ENCODE data around the gene TTC39A.

Gene TTC39A

DNA sequence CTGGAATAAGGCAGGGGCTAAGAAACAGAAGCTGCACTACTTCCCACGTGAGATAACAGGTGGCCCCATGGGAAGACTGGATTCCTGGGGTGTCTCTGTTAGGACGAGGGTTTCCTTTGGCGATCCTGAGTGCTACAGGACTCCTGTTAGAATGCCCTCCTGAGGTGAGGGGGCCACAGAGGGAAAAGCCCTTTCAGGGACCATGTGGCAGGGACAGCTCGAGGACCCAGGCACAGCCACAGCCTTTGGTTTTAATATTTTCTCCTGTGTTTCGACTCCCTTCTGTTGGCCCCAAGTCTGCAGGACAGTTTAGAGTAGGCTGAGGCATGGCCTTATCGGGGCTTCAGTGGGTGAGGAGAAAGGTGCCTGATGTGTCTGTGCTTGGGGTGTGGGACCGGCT is 12.6 kb downstream of the TTC39A start:
- H3K4me3 ChIP-seq (ENCODE audit: low read depth, low read length) = no peak overlapping the region
- no peak for DNase-seq (ENCODE audit: low read depth)
- TF ChIP-seq, protein P1, sequence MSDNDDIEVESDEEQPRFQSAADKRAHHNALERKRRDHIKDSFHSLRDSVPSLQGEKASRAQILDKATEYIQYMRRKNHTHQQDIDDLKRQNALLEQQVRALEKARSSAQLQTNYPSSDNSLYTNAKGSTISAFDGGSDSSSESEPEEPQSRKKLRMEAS (IDR thresholded peaks at IDR 0.05; ENCODE audit: low read depth, low read length) = no peak
- TF ChIP-seq MYC (IDR thresholded peaks at IDR 0.05; ENCODE audit: low read depth, low read length) (no peak), POLR2A (IDR thresholded peaks at IDR 0.05; ENCODE audit: extremely low read depth, insufficient read length) (no peak)
- TF ChIP-seq, protein P2, sequence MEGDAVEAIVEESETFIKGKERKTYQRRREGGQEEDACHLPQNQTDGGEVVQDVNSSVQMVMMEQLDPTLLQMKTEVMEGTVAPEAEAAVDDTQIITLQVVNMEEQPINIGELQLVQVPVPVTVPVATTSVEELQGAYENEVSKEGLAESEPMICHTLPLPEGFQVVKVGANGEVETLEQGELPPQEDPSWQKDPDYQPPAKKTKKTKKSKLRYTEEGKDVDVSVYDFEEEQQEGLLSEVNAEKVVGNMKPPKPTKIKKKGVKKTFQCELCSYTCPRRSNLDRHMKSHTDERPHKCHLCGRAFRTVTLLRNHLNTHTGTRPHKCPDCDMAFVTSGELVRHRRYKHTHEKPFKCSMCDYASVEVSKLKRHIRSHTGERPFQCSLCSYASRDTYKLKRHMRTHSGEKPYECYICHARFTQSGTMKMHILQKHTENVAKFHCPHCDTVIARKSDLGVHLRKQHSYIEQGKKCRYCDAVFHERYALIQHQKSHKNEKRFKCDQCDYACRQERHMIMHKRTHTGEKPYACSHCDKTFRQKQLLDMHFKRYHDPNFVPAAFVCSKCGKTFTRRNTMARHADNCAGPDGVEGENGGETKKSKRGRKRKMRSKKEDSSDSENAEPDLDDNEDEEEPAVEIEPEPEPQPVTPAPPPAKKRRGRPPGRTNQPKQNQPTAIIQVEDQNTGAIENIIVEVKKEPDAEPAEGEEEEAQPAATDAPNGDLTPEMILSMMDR (IDR thresholded peaks at IDR 0.05; ENCODE audit: low read depth, low read length) = no peak

DNA sequence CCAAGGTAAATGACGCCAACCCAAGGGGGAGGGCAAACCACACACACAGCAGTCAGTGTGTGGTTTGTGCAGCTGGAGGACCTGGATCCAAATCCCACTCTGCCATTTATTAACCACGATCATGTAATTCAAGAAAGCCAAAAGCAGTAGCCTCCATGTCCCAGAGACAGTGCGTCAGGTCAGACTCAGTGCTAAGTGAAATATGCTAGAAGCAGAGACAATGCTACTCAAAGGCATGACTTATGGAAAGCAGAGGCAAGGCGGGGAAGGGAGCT is 13.6 kb downstream of the TTC39A start:
- no peak overlapping the region for H3K4me3 ChIP-seq (ENCODE audit: low read depth, low read length)
- TF ChIP-seq MYC (IDR thresholded peaks at IDR 0.05; ENCODE audit: low read depth, low read length) (no peak), POLR2A (IDR thresholded peaks at IDR 0.05; ENCODE audit: extremely low read depth, insufficient read length) (no peak)
- TF ChIP-seq, protein P1 (IDR thresholded peaks at IDR 0.05; ENCODE audit: low read depth, low read length) = no peak
- peak; percentile 49 for DNase-seq (ENCODE audit: low read depth)

DNA sequence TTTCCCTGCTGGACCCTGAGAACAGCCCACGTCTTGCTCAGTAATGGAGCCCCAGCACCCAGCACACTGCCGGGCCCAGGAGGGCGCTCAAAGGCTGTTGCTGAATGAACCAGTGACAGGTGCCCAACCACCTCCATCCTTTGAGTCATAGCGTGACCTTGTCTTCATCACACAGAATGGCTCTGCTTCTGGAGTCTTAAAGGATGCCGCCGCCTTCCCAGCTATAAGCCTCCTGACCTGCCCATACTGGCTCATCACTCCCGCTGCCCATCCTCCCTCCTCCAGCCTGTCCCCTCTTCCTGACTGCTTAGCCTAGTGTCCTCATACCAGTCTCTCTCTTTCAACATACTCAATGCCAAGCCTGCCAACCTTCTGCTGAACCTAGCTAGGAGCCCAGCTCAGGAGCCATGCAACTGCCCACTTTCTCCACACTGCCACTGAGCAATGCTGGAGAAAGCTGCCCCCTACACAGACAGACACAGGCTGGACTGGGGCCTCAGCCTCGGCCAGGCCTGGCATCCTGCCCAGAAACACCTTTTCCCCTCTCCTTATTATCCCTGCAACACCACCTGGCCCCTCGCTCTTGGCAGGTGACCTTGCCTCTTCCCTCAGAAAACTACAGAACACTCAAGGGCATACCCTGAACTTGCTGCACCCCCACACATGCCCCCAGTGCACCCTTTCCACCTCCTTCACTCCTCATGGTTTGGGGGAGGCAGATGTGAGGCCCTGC is 14.1 kb downstream of the TTC39A start:
- no peak overlapping the region for H3K4me3 ChIP-seq (ENCODE audit: low read depth, low read length)
- TF ChIP-seq, protein P1 (IDR thresholded peaks at IDR 0.05; ENCODE audit: low read depth, low read length) = no peak
- no peak for TF ChIP-seq POLR2A (IDR thresholded peaks at IDR 0.05; ENCODE audit: extremely low read depth, insufficient read length)
- TF ChIP-seq, protein P2 (IDR thresholded peaks at IDR 0.05; ENCODE audit: low read depth, low read length) = no peak
- no peak for TF ChIP-seq MYC (IDR thresholded peaks at IDR 0.05; ENCODE audit: low read depth, low read length)
- no peak for DNase-seq (ENCODE audit: low read depth)

DNA sequence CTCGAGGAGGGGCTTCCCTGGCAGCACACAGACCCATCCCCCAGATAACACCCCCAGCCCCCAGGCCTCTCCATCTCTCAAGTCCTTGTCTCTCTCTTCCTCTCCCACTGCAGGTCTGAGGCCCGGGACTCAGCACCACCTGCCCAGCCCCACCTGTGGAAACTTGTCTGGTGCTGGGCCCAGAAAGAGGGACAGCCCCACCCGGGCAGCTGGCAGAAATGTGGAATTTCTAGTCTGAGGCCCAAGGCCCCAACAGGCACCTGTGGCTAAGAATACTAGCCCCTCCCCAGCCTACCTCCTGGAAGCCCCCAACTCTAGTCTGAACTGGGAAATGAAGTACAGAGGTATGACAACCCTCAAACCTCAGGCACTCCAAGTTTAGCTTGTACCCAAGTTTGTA is 15.4 kb downstream of the TTC39A start:
- no peak for TF ChIP-seq POLR2A (IDR thresholded peaks at IDR 0.05; ENCODE audit: extremely low read depth, insufficient read length)
- TF ChIP-seq, protein P2 (IDR thresholded peaks at IDR 0.05; ENCODE audit: low read depth, low read length) = no peak
- no peak for DNase-seq (ENCODE audit: low read depth)
- no peak overlapping the region for H3K4me3 ChIP-seq (ENCODE audit: low read depth, low read length)

DNA sequence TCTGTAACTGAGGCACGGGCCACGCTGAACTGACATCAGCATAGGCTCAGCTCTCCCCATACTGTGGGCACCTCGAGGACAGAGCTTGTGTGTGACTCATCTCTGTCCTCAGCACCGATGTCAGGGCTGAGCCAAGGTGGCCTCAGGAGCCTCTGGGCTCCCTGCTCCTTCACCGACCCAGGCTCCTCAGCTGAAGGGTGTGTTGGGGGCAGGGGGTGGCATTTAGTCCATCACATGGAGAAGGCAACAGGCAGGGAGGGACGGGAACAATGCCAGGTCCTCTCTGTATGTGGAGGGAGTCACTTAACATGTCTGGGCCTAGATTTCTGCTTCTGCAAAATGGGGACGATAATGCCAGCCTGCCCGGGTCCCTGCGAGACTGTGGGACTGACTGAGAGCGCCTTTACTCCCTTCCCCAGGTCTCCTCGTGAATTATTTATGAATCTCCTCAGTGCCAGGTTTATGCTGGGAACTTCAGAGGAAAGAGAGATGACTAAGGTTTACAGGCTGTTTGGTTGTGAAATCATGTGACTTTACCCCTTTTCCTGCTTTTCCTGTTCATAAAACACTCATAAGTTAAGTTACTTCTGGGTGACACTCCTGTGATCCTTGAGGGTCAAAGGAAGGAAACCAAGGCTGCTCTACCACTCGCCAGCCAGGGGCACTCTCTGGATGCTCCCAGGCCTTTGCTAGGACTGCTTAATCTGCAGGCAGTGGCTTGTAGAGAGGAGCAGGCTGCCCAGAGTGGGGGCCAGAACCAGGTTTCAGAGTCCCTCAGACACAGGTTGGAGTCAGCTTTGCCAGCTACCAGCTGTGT is 16.2 kb downstream of the TTC39A start:
- TF ChIP-seq, protein P2 (IDR thresholded peaks at IDR 0.05; ENCODE audit: low read depth, low read length) = no peak
- TF ChIP-seq, protein P1 (IDR thresholded peaks at IDR 0.05; ENCODE audit: low read depth, low read length) = no peak
- no peak for TF ChIP-seq MYC (IDR thresholded peaks at IDR 0.05; ENCODE audit: low read depth, low read length)
- TF ChIP-seq POLR2A (IDR thresholded peaks at IDR 0.05; ENCODE audit: extremely low read depth, insufficient read length) = no peak
- no peak overlapping the region for H3K4me3 ChIP-seq (ENCODE audit: low read depth, low read length)
- peak; percentile 52 for DNase-seq (ENCODE audit: low read depth)

DNA sequence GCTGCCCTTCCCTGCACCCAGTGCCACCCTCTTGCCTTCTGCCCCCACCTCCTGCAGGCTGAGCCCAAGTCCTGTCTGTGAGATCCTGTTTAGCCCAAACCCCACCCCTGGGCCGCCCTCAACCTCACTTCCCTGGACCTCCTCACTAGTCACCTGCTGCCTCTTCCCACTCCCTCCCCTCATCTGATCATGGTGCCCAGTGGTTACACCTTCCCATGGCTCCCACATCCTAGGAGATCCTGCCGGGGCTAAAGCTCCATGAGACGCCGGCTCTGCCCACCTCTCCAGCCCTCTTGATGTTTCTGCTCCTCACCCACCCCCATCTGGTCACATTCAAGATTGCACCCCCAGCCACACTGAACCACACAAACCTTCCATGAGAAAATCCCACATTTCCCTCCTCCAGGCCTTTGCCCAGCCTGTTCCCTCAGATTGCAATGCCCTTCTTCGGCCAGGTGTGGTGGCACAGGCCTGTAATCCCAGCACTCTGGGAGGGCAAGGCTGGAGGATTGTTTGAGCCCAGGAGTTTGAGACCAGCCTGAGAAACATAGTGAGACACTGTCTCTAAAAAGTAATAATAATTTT is 17.0 kb downstream of the TTC39A start:
- no peak overlapping the region for H3K4me3 ChIP-seq (ENCODE audit: low read depth, low read length)
- TF ChIP-seq MYC (IDR thresholded peaks at IDR 0.05; ENCODE audit: low read depth, low read length) = no peak
- TF ChIP-seq, protein P2 (IDR thresholded peaks at IDR 0.05; ENCODE audit: low read depth, low read length) = peak; percentile 18
- DNase-seq (ENCODE audit: low read depth) = no peak

Measured in NB4 (cell line).